GM12878 (cell line): ENCODE measurements around the gene SPACDR. TPM values are rescaled to one million over a fixed set of nuclear protein-coding genes. Genes with fewer than 3 reads are reported as not detected.

Source experiments
- BHLHE40 ChIP-seq, 2 experiments: fragments of 450-650 bp in 1 of 2; IDR thresholded peaks; 2 replicates each; pipeline ENCODE4 v1.6.1; 2011 to 2017; ENCODE audit warnings: low read depth in 2 of 2, borderline replicate concordance in 1 of 2, improper control_type of control experiment in 1 of 2, low read length in 1 of 2, mild to moderate bottlenecking in 1 of 2
- BMI1 ChIP-seq: fragments of 450-650 bp; IDR thresholded peaks from 2 replicates; pipeline ENCODE4 v1.6.1; 2016; ENCODE audit warnings: mild to moderate bottlenecking, moderate library complexity, borderline replicate concordance
- CTCF ChIP-seq, 3 experiments: IDR thresholded peaks in 2 of 3; conservative IDR thresholded peaks in 1 of 3; 2 replicates each; pipeline ENCODE4 v1.5.1; 2011; ENCODE audit warnings: low read depth in 3 of 3, low read length in 3 of 3, mild to moderate bottlenecking in 3 of 3, control low read depth in 2 of 3, moderate library complexity in 2 of 3, inconsistent platforms in 1 of 3, mixed read lengths in 1 of 3; ENCODE audit not compliant: control insufficient read depth in 2 of 3, insufficient read depth in 1 of 3; ENCODE audit errors: extremely low read depth in 1 of 3
- EED ChIP-seq: sonication (generic); IDR thresholded peaks from 2 replicates; pipeline ENCODE4 v1.6.1; 2016; ENCODE audit warnings: antibody characterized with exemption, low read depth
- HDAC2 ChIP-seq: fragments of 200-600 bp; sonication (generic); IDR thresholded peaks from 2 replicates; pipeline ENCODE4 v1.6.1; 2017
- JUND ChIP-seq: IDR thresholded peaks from 2 replicates; pipeline ENCODE4 v1.6.1; 2012; ENCODE audit warnings: low read depth, mild to moderate bottlenecking, low read length, improper control_type of control experiment, moderate library complexity
- KDM1A ChIP-seq: fragments of 200-600 bp; sonication (generic); IDR thresholded peaks from 2 replicates; pipeline ENCODE4 v1.6.1; 2016; ENCODE audit warnings: borderline replicate concordance
- MEF2B ChIP-seq: fragments of 450-650 bp; IDR thresholded peaks from 2 replicates; pipeline ENCODE4 v1.6.1; 2018; ENCODE audit warnings: mild to moderate bottlenecking, moderate library complexity; ENCODE audit not compliant: partially characterized antibody, poor library complexity, severe bottlenecking
- NBN ChIP-seq: fragments of 450-650 bp; IDR thresholded peaks from 2 replicates; pipeline ENCODE4 v1.6.1; 2016
- POLR2A ChIP-seq: IDR thresholded peaks from 2 replicates; pipeline ENCODE4 v1.6.1; 2011; ENCODE audit warnings: low read depth, mild to moderate bottlenecking, low read length
- POLR2AphosphoS2 ChIP-seq: IDR thresholded peaks from 2 replicates; pipeline ENCODE4 v1.6.1; 2011; ENCODE audit warnings: low read depth, mild to moderate bottlenecking, low read length, improper control_type of control experiment, moderate library complexity
- RAD21 ChIP-seq: IDR thresholded peaks from 2 replicates; pipeline ENCODE4 v1.6.1; 2011; ENCODE audit warnings: mild to moderate bottlenecking, low read depth, low read length, moderate library complexity; ENCODE audit not compliant: insufficient read depth
- RAD51 ChIP-seq: fragments of 450-650 bp; IDR thresholded peaks from 2 replicates; pipeline ENCODE4 v1.6.1; 2016; ENCODE audit warnings: moderate library complexity, mild to moderate bottlenecking, inconsistent platforms
- SMAD1 ChIP-seq: fragments of 450-650 bp; IDR thresholded peaks from 2 replicates; pipeline ENCODE4 v1.6.1; 2018; ENCODE audit warnings: mild to moderate bottlenecking, low read depth; ENCODE audit not compliant: partially characterized antibody
- SMARCA5 ChIP-seq: fragments of 450-650 bp; IDR thresholded peaks from 2 replicates; pipeline ENCODE4 v1.6.1; 2017; ENCODE audit warnings: mild to moderate bottlenecking
- SMC3 ChIP-seq: IDR thresholded peaks from 2 replicates; pipeline ENCODE4 v1.6.1; 2011; ENCODE audit warnings: low read length, improper control_type of control experiment, borderline replicate concordance
- STAT1 ChIP-seq: fragments of 450-650 bp; conservative IDR thresholded peaks from 2 replicates; pipeline ENCODE4 v1.6.1; 2014; ENCODE audit warnings: antibody characterized with exemption, mild to moderate bottlenecking
- YY1 ChIP-seq: IDR thresholded peaks from 2 replicates; pipeline ENCODE4 v1.6.1; 2011; ENCODE audit warnings: low read depth, mild to moderate bottlenecking, low read length
- ZBTB40 ChIP-seq: fragments of 450-650 bp; IDR thresholded peaks from 2 replicates; pipeline ENCODE4 v1.6.1; 2016; ENCODE audit warnings: mild to moderate bottlenecking, moderate library complexity, borderline replicate concordance
- ZNF384 ChIP-seq: IDR thresholded peaks from 2 replicates; pipeline ENCODE4 v1.6.1; 2012; ENCODE audit warnings: low read depth, mild to moderate bottlenecking, low read length, improper control_type of control experiment, borderline replicate concordance
- ZNF622 ChIP-seq: fragments of 450-650 bp; IDR thresholded peaks from 2 replicates; pipeline ENCODE4 v1.6.1; 2017; ENCODE audit warnings: mild to moderate bottlenecking, inconsistent platforms
- polyA plus RNA-seq, 11 experiments: library from polyadenylated mRNA; depleted of rRNA in 4 of 11; unstranded in 6 of 11; stranded (reverse) in 5 of 11; fragments of >200 nt; fragmentation: Nextera tagmentation in 4 of 11; fragmentation: Illumina TruSeq in 1 of 11; extraction: Ambion mirVana in 4 of 11; extraction: Trizol in 1 of 11; gene quantifications; 1 replicate in 1 of 11; 2 replicates in 10 of 11; pipeline versions ENCODE4 v1.2.1 to v1.2.3, GENCODE V29; 2011 to 2016; ENCODE audit warnings: inconsistent platforms in 2 of 11, missing spikeins in 2 of 11, low read depth in 1 of 11
- total RNA-seq, 4 experiments: library from RNA; depleted of rRNA in 3 of 4; stranded (reverse); fragments of >200 nt in 3 of 4; fragmentation: Illumina TruSeq in 1 of 4; extraction: Trizol in 1 of 4; gene quantifications; 2 replicates each; pipeline versions ENCODE4 v1.2.1 to v1.2.3, GENCODE V29; 2013 to 2021

SPACDR gene
- total and polyA plus RNA-seq, 10 of the 15 experiments (the other 5 are each of a cell fraction or from before 2014, with no cell fraction given) = 0.18 to 1.5 (median 0.63) TPM

GRCh38 chr7:100407285-100408180, 56.5 kb downstream of the SPACDR start (continued):
- TF ChIP-seq BHLHE40 (IDR thresholded peaks at IDR 0.05; ENCODE audit: borderline replicate concordance in 1 of 2, low read depth in 2 of 2, low read length in 1 of 2) (0 out of 4 replicates have a peak, but pooled peaks of 1 of the 2 experiments have one; percentile 33), NBN (peak; percentile 63; the same call in 1 of the 2 replicates), YY1 (0 out of 2 replicates have a peak, but pooled peaks have one; percentile 18), RAD21 (peak; percentile 87), POLR2A (no peak), SMARCA5 (no peak), HDAC2 (no peak), ZNF384 (peak; percentile 67; the same call in 1 of the 2 replicates), BMI1 (no peak), STAT1 (no peak), RAD51 (no peak), JUND (no peak), POLR2AphosphoS2 (no peak), KDM1A (no peak), CTCF (IDR thresholded peaks at IDR 0.05 in 2 of 3, conservative IDR thresholded peaks at IDR 0.05 in 1 of 3; ENCODE audit: control insufficient read depth in 2 of 3, extremely low read depth in 1 of 3, insufficient read depth in 1 of 3, low read depth in 3 of 3, low read length in 3 of 3) (peak; percentile 69 to 82 (median 71)), EED (no peak), SMAD1 (no peak), MEF2B (peak; percentile 38), SMC3 (peak; percentile 81; the same call in 1 of the 2 replicates), ZNF622 (no peak), ZBTB40 (no peak)
